ENCODE data around the gene AWAT2.
"Not testable (repeated sequence)": the region's sequence is repeated elsewhere in the genome, so short reads cannot be mapped to it uniquely, and the experiment has no call there.

The AWAT2 gene

DNA sequence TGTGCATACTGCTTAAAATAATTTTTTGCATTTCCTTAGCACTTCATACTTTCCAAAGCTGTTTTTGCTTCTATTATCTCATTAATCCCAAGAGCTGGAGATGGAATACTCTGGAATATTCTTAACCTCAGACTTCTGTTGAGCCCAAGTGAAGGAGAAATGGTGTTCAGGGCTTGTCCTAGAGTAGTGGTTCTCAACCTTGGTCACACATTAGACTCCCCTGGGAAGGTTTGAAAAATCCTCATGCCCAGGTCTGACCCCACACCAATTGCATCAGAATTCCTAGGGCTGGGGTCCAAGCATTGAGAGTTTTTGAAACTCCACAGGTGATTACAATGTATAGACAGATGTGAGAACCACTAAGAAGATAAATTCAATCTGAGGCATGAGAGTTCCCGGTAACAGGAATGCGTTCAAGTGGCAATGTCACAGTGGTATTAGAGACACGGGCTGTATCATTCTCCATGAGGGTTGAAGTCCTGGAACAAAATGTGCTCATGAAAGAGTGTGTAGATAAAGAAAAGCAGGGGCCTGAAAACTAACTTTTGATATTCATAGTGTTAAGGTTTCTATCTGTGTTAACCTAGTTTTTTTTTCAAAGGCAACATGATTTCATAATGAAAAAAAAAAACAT, 47.9 kb downstream of the AWAT2 start:
- no peak for DNase-seq (ENCODE audit: extremely low read depth in 1 of 2, low read depth in 1 of 2)

DNA sequence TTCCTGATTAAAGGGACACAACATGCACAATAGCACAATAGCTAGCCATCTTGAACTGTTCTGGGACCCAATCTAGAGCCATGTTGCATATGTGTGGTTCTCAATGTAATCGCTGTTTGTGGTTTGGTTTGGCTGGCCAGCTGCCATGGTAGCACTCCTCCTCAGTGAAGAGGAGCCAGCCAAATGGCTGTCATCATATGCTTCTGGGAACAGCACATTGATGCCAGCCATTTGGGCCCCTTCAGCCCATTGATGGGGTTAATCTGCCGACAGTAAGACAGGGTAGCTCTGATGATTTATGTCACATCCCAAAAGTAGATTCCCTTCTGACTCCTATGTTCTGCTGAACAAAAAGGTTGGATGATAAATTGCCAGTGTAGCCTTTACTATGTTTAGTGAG, 48.5 kb downstream of the AWAT2 start:
- no peak for DNase-seq (ENCODE audit: extremely low read depth in 1 of 2, low read depth in 1 of 2)

DNA sequence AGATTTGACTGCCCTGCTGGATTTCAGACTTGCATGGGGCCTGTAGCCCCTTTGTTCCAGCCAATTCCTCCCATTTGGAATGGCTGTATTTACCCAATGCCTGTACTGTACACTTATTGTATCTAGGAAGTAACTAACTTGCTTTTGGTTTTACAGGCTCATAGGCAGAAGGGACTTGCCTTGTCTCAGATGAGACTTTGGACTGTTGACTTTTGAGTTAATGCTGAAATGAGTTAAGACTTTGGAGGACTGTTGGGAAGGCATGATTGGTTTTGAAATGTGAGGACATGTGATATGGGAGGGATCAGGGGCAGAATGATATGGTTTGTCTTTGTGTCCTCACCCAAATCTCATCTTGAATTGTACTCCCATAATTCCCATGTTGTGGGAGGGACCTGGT, 51.4 kb downstream of the AWAT2 start:
- DNase-seq (ENCODE audit: extremely low read depth in 1 of 2, low read depth in 1 of 2) = not testable (repeated sequence)

DNA sequence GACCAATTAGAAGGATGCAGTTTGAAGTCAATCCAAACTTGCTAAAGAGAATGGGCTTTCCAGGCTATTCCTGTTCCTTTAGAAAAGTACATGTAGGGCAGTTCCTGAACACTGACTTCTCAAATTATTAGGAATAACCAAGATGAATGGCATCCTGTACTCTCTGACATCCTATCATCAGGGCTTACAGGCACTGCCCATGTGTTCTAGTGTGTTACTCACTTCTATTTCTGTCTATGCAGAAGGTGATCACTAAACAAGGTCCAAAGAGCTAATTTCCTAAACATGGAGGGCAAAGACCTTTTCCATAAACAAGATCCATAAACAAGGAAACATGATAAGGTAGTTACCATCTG, 53.6 kb downstream of the AWAT2 start:
- DNase-seq (ENCODE audit: extremely low read depth in 1 of 2, low read depth in 1 of 2) = no peak

DNA sequence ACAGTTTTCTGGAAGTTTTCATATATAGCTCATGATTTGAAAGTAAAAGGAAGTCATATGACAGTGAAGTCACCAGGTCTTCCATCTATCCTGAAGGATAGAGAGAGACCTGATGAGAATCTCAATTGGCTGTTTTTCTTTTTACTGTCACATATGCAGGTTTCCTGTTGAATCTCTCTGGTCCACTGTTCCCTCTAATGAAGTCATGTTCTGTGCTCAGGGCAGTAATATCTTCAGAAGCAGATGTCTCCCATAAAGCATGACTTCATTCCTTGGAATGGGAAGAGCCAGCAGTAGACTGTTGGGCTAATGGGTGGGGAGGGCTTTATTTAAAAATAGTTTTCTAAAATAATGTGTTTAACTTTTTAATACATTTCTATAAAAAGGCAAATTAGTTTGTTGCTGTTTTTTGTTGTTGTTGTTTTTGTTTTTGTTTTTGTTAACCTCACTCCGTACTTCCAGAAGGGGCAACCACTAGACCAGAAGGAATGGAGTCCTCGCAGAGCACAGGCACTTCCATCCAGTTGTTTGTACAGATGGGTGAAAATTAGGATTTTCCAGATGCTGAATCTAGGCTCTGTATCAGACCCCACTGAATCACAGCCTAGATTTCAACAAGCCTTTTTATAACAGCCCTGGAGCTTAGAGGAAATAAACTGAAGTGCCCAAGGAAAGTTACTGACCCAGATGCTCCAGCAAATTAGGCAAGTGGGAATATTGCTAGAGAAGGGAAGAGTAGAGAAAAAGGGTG, 54.2 kb downstream of the AWAT2 start:
- no peak for DNase-seq (ENCODE audit: extremely low read depth in 1 of 2, low read depth in 1 of 2)

- DNase-seq (ENCODE audit: extremely low read depth in 1 of 2, low read depth in 1 of 2) = no peak
Measured at GRCh38 chrX:69993494-69993893, 56.2 kb downstream of the AWAT2 start.

GRCh38 chrX:69991685-69992084, 58.1 kb downstream of the AWAT2 start:
- no peak for DNase-seq (ENCODE audit: extremely low read depth in 1 of 2, low read depth in 1 of 2)
